GM12873 (cell line): ENCODE measurements around the gene OR10D3.

Experiments
- TF ChIP-seq, protein P1 (sequence below): IDR thresholded peaks from 2 replicates; pipeline ENCODE4 v1.5.1; 2012; ENCODE audit warnings: low read depth, mild to moderate bottlenecking, moderate library complexity, low read length, control low read depth; ENCODE audit not compliant: insufficient read depth; ENCODE audit errors: missing control alignments

The OR10D3 gene

DNA sequence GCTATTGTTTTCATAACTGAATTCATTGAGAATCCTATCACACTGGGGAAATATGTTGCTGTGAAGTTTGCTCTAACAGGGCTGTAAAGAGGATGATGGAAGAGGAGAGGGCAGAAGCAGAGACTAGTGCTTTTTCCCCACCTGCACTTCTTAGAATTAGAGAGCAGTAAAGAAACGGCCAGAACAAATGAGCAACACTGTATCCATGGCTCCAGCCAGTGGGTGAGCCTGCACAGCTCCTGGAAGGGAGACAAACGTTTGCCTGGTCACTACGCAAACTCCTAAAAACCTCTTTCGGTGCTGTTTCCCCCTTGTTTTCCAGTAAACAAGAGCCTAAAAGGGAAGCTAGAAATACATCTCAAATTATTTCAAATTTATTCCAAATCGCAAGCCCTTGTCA is 22.2 kb upstream of the OR10D3 start:
- TF ChIP-seq, protein P1, sequence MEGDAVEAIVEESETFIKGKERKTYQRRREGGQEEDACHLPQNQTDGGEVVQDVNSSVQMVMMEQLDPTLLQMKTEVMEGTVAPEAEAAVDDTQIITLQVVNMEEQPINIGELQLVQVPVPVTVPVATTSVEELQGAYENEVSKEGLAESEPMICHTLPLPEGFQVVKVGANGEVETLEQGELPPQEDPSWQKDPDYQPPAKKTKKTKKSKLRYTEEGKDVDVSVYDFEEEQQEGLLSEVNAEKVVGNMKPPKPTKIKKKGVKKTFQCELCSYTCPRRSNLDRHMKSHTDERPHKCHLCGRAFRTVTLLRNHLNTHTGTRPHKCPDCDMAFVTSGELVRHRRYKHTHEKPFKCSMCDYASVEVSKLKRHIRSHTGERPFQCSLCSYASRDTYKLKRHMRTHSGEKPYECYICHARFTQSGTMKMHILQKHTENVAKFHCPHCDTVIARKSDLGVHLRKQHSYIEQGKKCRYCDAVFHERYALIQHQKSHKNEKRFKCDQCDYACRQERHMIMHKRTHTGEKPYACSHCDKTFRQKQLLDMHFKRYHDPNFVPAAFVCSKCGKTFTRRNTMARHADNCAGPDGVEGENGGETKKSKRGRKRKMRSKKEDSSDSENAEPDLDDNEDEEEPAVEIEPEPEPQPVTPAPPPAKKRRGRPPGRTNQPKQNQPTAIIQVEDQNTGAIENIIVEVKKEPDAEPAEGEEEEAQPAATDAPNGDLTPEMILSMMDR, result no peak

DNA sequence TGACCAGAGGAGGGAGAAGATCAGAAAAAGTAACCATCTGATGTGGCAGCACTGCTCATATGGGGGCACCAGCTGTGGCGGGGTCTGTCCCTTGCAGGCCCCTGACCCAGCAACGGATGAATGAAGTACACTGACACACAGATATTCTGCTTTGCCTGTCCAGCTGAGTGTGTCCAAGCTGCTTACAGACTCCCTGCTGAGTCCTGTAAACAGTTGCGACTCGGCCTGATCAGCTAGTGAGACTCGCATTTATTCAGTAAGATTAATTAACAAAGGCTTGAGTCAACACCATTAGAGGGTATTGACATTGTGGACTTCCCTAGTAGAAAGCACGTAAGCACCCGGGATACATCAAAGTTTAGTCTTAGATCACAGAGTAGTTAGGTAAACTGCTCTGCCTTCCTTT is 15.3 kb upstream of the OR10D3 start:
- TF ChIP-seq, protein P1, result no peak

DNA sequence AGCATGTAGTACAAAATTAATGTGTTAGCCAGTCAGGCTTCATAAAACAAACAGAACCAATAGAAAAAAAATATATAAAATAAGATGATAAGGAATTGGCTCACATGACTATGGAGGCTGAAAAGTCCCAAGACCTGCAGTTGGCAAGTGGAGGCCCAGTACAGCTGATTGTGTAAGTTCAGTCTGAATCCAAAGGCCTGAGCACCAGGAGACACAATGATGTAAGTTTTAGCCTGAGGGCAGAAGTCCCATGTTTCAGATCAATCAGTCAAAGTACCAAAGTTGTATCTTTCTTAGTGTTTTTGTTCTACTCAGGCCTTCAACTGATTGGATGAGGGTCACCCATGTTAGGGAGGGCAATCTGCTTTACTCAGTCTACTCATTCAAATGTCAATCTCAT is 14.3 kb upstream of the OR10D3 start:
- TF ChIP-seq, protein P1, result no peak

DNA sequence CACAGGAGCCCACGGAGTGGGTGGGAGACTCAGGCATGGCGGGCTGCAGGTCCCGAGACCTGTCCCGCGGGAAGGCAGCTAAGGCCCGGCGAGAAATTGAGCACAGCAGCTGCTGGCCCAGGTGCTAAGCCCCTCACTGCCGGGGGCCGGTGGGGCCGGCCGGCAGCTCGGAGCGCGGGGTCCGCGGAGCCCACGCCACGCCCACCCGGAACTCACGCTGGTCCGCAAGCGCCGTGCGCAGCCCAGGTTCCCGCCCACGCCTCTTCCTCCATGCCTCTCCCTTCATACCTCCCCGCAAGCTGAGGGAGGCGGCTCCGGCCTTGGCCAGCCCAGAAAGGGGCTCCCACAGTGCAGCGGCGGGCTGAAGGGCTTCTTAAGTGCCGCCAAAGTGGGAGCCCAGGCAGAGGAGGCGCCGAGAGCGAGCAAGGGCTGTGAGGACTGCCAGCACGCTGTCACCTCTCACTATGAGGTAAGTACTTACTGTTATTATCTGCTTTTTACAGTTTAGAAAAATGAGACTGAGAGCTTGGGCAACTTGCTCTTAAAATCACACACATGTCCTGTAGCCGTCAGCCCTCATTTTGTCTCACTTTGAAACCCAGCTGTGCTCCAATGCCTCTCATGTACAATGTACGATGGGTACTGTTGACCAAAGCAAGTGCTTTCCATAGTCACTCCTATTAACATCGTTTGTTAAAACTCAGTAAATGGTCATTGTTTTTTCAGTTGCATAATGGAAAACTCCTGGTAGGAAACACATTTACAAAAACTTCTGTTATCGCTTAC is 12.2 kb upstream of the OR10D3 start:
- TF ChIP-seq, protein P1, result no peak

DNA sequence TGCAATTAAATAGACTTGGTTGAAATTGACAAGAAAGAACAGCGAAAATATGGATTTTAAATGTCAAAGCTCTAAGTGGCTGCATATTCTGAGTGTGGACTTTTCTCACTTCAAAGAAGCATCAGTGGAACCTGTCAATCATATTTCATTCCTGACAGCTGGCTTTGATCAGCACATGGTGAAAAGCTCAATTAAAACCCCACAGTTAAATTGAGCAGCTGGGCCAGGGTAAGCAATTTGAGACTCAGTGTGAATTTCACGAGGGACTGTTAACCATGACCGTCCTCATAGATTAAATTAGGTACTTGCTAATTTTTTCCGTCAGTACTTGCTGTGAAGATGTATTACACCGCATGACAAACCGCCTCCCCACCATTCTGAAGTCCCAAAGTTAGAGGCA is 11.0 kb upstream of the OR10D3 start:
- TF ChIP-seq, protein P1, result no peak

DNA sequence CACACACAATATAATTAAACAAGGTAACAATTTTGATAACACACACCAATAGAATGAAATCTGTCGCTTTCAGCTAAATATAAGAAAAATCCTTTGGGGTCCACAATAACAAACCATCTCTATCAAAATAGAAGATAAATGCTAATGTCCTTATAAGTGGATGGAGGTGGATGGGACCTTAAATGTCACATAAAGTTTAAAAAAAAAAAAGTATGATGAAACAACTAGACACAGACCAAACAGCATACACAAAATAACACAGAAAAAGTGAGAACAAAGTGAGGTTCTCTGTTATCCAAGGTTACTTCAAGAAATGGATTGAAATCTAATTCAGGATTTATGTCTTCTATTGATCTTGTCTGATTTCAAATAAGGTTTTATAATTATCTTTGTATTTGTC is 10.5 kb upstream of the OR10D3 start:
- TF ChIP-seq, protein P1, result no peak

DNA sequence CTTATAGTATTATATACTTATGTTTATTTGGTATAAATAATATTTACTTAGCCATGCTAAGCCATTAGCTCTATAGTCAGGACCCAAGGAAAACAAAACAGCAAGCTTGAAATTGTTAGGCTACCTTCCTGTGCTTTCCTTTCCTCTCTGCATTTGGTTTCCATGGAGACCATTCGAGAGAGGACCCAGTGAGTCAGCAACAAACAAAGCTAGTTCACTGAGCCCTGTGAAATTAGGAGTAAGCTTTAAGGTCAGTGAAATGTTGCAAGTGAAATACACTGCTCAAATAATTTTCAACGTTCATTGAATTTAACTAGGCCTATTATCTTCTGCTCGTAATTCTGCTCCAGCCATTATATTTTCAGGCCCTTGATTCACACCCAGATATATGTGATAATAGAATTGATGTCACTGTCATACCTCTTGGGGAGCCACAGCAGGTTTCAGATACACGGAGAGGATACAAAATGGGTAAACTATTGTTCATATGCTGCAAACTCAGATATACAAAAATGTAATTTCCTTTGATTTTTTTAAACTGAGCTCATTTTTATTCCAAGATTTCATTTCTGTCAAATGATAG is 9.1 kb upstream of the OR10D3 start:
- TF ChIP-seq, protein P1, result no peak
